CD14-positive monocyte (primary cell): ENCODE measurements around the gene IL9R. TPM values are rescaled to one million over a fixed set of nuclear protein-coding genes. Genes with fewer than 3 reads are reported as not detected.

Experiments
- DNase-seq, 3 donors: peaks; one replicate each; pipeline ENCODE4 v3.0.0-alpha.2; 2011 to 2022
- H2AFZ ChIP-seq: 2 replicates; pipeline ENCODE4 v1.6.0; 2012; ENCODE audit warnings: mild to moderate bottlenecking, low read depth, low read length, inconsistent platforms; ENCODE audit not compliant: insufficient read depth, poor library complexity, severe bottlenecking
- H3K27ac ChIP-seq, 2 donors: 1 replicate in 1 of 2; 2 replicates in 1 of 2; pipeline ENCODE4 v1.5.1; 2012 to 2013; ENCODE audit warnings: low read length in 2 of 2, control low read depth in 1 of 2, inconsistent platforms in 1 of 2, low read depth in 1 of 2, mild to moderate bottlenecking in 1 of 2
- H3K27me3 ChIP-seq, 2 donors: one replicate each; pipeline versions ENCODE4 v1.6.0 to v1.6.1; 2011 to 2013; ENCODE audit warnings: low read length in 2 of 2; ENCODE audit not compliant: control insufficient read depth in 2 of 2, insufficient read depth in 2 of 2
- H3K36me3 ChIP-seq, 2 donors: replicated peaks in 1 of 2; 1 replicate in 1 of 2; 2 replicates in 1 of 2; pipeline versions ENCODE4 v1.5.1 to v1.6.1; 2012 to 2013; ENCODE audit warnings: low read length in 2 of 2, control low read depth in 1 of 2, inconsistent platforms in 1 of 2, mild to moderate bottlenecking in 1 of 2; ENCODE audit not compliant: insufficient read depth in 2 of 2, control insufficient read depth in 1 of 2
- H3K4me1 ChIP-seq, 2 donors: 1 replicate in 1 of 2; 2 replicates in 1 of 2; pipeline versions ENCODE4 v1.5.1 to v1.6.1; 2012 to 2013; ENCODE audit warnings: low read length in 2 of 2, control low read depth in 1 of 2, inconsistent platforms in 1 of 2, mild to moderate bottlenecking in 1 of 2, moderate library complexity in 1 of 2; ENCODE audit not compliant: insufficient read depth in 2 of 2, control insufficient read depth in 1 of 2
- H3K4me2 ChIP-seq: replicated peaks from 2 replicates; pipeline ENCODE3; 2012; ENCODE audit warnings: low read length, moderate library complexity, mild to moderate bottlenecking; ENCODE audit not compliant: poor library complexity, severe bottlenecking; ENCODE audit errors: extremely low read depth
- H3K4me3 ChIP-seq, 3 experiments: fragments of 200-600 bp in 1 of 3; sonication (generic) in 1 of 3; replicated peaks in 1 of 3; 1 replicate in 2 of 3; 2 replicates in 1 of 3; pipeline ENCODE4 v1.5.1; 2011 to 2013; ENCODE audit warnings: low read length in 3 of 3, mild to moderate bottlenecking in 3 of 3, control low read depth in 2 of 3, low read depth in 2 of 3, inconsistent platforms in 1 of 3, moderate library complexity in 1 of 3
- H3K79me2 ChIP-seq: 2 replicates; pipeline ENCODE4 v1.6.0; 2012; ENCODE audit warnings: mild to moderate bottlenecking, control low read depth, inconsistent platforms, low read length, moderate library complexity; ENCODE audit not compliant: insufficient read depth
- H3K9ac ChIP-seq: 2 replicates; pipeline ENCODE4 v1.6.0; 2017; ENCODE audit warnings: low read length, mild to moderate bottlenecking; ENCODE audit not compliant: insufficient read depth, poor library complexity, severe bottlenecking
- H3K9me3 ChIP-seq, 2 donors: replicated peaks in 1 of 2; 1 replicate in 1 of 2; 2 replicates in 1 of 2; pipeline versions ENCODE4 v1.5.1 to v1.6.1; 2012 to 2013; ENCODE audit warnings: low read length in 2 of 2, control low read depth in 1 of 2; ENCODE audit not compliant: control insufficient read depth in 1 of 2, insufficient read depth in 1 of 2
- H4K20me1 ChIP-seq: 2 replicates; pipeline ENCODE4 v1.6.0; 2012; ENCODE audit warnings: mild to moderate bottlenecking, low read length, control low read depth, moderate library complexity; ENCODE audit not compliant: insufficient read depth
- H3K27ac Mint-ChIP-seq, 7 donors: one replicate each; pipeline ENCODE4 v1.8.0; 2020; ENCODE audit warnings: mild to moderate bottlenecking in 7 of 7, mixed read lengths in 7 of 7, moderate library complexity in 6 of 7, inconsistent platforms in 2 of 7
- H3K27me3 Mint-ChIP-seq, 3 donors: one replicate each; pipeline ENCODE4 v1.8.0; 2021 to 2022; ENCODE audit warnings: low read depth in 3 of 3, mild to moderate bottlenecking in 3 of 3, mixed read lengths in 3 of 3, moderate library complexity in 3 of 3, inconsistent platforms in 1 of 3
- H3K36me3 Mint-ChIP-seq, 2 donors: one replicate each; pipeline ENCODE4 v1.8.0; 2020; ENCODE audit warnings: mixed read lengths in 2 of 2, inconsistent platforms in 1 of 2, mild to moderate bottlenecking in 1 of 2
- H3K4me1 Mint-ChIP-seq: one replicate; pipeline ENCODE4 v1.8.0; 2020; ENCODE audit warnings: mild to moderate bottlenecking, mixed read lengths
- H3K4me3 Mint-ChIP-seq, 2 donors: one replicate each; pipeline ENCODE4 v1.8.0; 2020; ENCODE audit warnings: mild to moderate bottlenecking in 2 of 2, mixed read lengths in 2 of 2, moderate library complexity in 1 of 2
- H3K9me3 Mint-ChIP-seq, 7 donors: one replicate each; pipeline ENCODE4 v1.8.0; 2020 to 2022; ENCODE audit warnings: mixed read lengths in 7 of 7, mild to moderate bottlenecking in 6 of 7, moderate library complexity in 6 of 7, inconsistent platforms in 2 of 7
- CTCF ChIP-seq: fragments of 200-600 bp; IDR thresholded peaks from one replicate; pipeline ENCODE4 v1.8.0; 2022; ENCODE audit warnings: antibody characterized with exemption, mild to moderate bottlenecking
- WGBS: methylation state at CpG from one replicate; pipeline ENCODE4 v1.1.5; 2013; ENCODE audit warnings: missing lambda C conversion rate; ENCODE audit not compliant: insufficient coverage; 5-methylcytosine and 5-hydroxymethylcytosine counted together
- intact Hi-C, 2 donors: fragments of 100-400 bp; cut with micrococcal nuclease; formaldehyde crosslinking; loops; one replicate each; pipeline versions ENCODE4 v1.15.0 to v1.15.1; 2023
- polyA plus RNA-seq, 3 donors: library from polyadenylated mRNA; depleted of rRNA in 1 of 3; unstranded in 2 of 3; stranded (reverse) in 1 of 3; fragments of 300-500 nt in 2 of 3; fragments of >200 nt in 1 of 3; fragmentation: Illumina TruSeq in 2 of 3; gene quantifications; 1 replicate in 2 of 3; 2 replicates in 1 of 3; pipeline ENCODE4 v1.2.3, GENCODE V29; 2012 to 2021

The IL9R gene
- polyA plus RNA-seq, 3 donors = 0.25 to 1.0 (median 0.85) TPM

GRCh38 chrX:156003486-156004185 lies 6.1 kb downstream of the IL9R start:
- Histone ChIP-seq H3K4me3 (no peak overlapping the region), H3K4me2 (no peak overlapping the region), H3K27ac (no peak overlapping the region), H4K20me1 (no peaks in the 10 kb centered on the region), H2AFZ (no peak overlapping the region), H3K36me3 (no peaks in the 10 kb centered on the region), H3K4me1 (no peaks in the 10 kb centered on the region), H3K79me2 (no peaks in the 10 kb centered on the region), H3K9me3 (no peaks in the 10 kb centered on the region), H3K27me3 (no peaks in the 10 kb centered on the region), H3K9ac (no peak overlapping the region)
- no peaks in the 10 kb centered on the region for H3K36me3 Mint-ChIP-seq
- intact Hi-C loops = no loop called here
- H3K27ac Mint-ChIP-seq = peak overlapping the region in 1 of 7 donors; percentile 49
- peaks cover 5% of the 10 kb centered on the region for H3K4me1 Mint-ChIP-seq
- 66% methylated on average over 7 of the region's 14 CpGs for WGBS
- H3K27me3 Mint-ChIP-seq = peaks cover 2 to 6% (median 4%) of the 10 kb centered on the region in 3 donors
- TF ChIP-seq CTCF = no peak
- peaks cover 0 to 2% (median 0%) of the 10 kb centered on the region in 7 donors for H3K9me3 Mint-ChIP-seq
- no peak for DNase-seq
- H3K4me3 Mint-ChIP-seq = no peak overlapping the region

GRCh38 chrX:156004256-156004655 lies 6.8 kb downstream of the IL9R start:
- 70% methylated on average over 2 of the region's 2 CpGs for WGBS
- H3K79me2 ChIP-seq = no peaks in the 10 kb centered on the region
- Mint-ChIP-seq H3K4me3 (no peak overlapping the region), H3K27ac (no peak overlapping the region), H3K9me3 (peaks cover 0 to 2% (median 0%) of the 10 kb centered on the region in 7 donors), H3K27me3 (peaks cover 2 to 4% (median 4%) of the 10 kb centered on the region in 3 donors), H3K4me1 (peaks cover 5% of the 10 kb centered on the region), H3K36me3 (no peaks in the 10 kb centered on the region)
- no peaks in the 10 kb centered on the region for H3K4me1 ChIP-seq
- no peak overlapping the region for H3K9ac ChIP-seq
- H3K4me3 ChIP-seq = no peak overlapping the region
- H3K36me3 ChIP-seq = no peaks in the 10 kb centered on the region
- intact Hi-C loops = no loop called here
- H2AFZ ChIP-seq = no peak overlapping the region
- H3K27me3 ChIP-seq = no peaks in the 10 kb centered on the region
- no peaks in the 10 kb centered on the region for H3K9me3 ChIP-seq
- H3K27ac ChIP-seq = no peak overlapping the region
- TF ChIP-seq CTCF = no peak
- H3K4me2 ChIP-seq = no peak overlapping the region
- H4K20me1 ChIP-seq = no peaks in the 10 kb centered on the region
- DNase-seq = no peak
